Loucy (cell line): ENCODE results near the gene PAX5.

Source experiments
- EZH2phosphoT487 ChIP-seq: fragments of 200-600 bp; IDR thresholded peaks from 2 replicates; pipeline ENCODE4 v1.6.1; 2018; ENCODE audit warnings: antibody characterized with exemption, mild to moderate bottlenecking, moderate library complexity, borderline replicate concordance
- TF ChIP-seq, protein P1 (sequence below): fragments of 200-600 bp; sonication (generic); conservative IDR thresholded peaks from 2 replicates; pipeline ENCODE4 v1.5.1; 2014; ENCODE audit warnings: mild to moderate bottlenecking, antibody characterized with exemption, low read length

DNA sequence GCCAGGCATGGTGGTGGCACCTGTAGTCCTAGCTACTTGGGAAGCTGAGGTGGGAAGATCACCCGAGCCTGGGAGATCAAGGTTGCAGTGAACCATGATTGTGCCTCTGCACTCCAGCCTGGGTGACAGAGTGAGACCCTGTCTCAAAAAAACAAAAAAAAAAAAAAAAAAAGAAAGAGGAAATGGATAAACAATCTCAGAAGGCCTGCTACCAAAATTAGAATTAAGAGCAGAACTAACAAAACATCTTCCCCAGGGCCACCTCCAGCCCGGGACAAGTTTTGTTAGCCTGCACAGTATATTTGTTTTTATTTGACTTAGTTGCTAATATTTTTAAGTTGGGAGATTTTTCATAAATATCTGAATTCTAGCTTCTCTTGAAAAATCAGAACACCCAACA lies 23.1 kb downstream of the PAX5 start:
- TF ChIP-seq, protein P1, sequence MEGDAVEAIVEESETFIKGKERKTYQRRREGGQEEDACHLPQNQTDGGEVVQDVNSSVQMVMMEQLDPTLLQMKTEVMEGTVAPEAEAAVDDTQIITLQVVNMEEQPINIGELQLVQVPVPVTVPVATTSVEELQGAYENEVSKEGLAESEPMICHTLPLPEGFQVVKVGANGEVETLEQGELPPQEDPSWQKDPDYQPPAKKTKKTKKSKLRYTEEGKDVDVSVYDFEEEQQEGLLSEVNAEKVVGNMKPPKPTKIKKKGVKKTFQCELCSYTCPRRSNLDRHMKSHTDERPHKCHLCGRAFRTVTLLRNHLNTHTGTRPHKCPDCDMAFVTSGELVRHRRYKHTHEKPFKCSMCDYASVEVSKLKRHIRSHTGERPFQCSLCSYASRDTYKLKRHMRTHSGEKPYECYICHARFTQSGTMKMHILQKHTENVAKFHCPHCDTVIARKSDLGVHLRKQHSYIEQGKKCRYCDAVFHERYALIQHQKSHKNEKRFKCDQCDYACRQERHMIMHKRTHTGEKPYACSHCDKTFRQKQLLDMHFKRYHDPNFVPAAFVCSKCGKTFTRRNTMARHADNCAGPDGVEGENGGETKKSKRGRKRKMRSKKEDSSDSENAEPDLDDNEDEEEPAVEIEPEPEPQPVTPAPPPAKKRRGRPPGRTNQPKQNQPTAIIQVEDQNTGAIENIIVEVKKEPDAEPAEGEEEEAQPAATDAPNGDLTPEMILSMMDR: no peak
- no peak for TF ChIP-seq EZH2phosphoT487
